T-helper 22 cell (primary cell): Measurements from ENCODE around the gene ACO2.

Source experiments
- DNase-seq: peaks from one replicate; pipeline ENCODE4 v3.0.0-alpha.2; 2020; ENCODE audit warnings: low read depth

ACO2 gene

DNA sequence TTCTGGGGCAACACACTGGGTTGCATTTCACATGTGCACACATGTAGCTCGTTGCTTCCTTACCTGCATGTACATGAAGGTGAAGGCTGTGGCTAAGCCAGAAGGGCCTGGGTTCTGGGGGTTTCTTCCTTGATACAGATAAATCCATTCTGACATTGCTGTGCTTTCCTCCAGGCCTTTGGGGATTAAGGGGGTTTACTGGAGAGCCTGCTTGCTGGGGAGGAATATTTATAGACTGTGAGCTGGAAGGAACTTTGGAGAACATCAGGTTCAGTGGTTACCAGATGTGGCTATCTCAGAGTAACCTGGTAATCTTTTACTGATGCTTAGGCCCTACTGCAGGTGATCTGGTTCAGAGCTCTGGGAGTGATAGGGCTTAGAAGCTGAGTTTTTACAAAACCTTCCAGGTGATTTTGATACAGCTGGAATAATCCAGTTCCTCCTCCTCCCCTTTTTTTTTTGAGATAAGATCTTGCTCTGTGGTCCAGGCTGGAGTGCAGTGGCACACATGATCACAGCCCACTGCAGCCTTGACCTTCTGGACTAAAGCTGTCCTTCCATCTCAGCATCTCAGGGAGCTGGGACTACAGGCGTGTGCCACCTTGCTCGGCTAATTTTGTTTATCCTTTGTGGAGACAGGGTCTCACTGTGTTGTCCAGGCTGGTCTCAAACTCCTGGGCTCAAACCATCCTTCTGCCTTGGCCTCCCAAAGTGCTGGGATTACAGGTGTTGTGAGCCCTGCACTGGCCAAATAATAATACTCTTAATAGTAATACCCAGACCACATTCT, 19.9 kb downstream of the ACO2 start:
- DNase-seq, result no peak

DNA sequence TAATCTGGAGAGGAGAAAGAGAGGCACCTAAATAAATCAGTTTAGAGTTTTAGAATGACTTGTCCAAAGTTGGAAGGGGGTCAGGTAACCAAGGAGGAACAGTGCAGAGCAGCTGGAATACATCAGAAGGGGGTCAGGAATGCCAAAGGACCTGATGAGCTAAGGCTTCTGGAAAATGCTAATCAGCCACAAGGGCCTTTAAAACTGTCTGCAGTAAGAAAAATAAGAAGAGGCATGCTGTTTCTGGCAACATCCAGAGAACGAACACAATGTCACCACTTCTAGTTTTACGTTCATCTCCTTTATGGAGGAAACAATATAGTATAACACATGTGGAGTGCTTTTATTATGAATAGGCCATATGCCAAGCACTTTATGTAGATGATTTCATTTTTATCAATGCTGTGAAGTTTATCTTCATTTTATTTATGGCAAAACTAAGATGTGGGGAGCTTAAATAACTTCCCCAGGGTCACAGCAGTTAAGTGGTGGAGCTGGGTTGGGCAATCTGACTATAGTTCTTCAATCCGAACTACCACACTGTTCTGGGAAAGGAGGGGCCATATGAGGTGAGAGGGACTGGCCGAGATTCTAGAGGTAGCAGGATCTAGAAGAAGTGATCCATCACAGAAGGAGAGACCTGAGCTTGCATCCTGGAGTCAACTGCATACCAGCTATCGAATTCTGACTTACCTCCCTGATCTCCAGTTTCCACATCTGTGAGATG, 22.6 kb downstream of the ACO2 start:
- DNase-seq, result no peak

DNA sequence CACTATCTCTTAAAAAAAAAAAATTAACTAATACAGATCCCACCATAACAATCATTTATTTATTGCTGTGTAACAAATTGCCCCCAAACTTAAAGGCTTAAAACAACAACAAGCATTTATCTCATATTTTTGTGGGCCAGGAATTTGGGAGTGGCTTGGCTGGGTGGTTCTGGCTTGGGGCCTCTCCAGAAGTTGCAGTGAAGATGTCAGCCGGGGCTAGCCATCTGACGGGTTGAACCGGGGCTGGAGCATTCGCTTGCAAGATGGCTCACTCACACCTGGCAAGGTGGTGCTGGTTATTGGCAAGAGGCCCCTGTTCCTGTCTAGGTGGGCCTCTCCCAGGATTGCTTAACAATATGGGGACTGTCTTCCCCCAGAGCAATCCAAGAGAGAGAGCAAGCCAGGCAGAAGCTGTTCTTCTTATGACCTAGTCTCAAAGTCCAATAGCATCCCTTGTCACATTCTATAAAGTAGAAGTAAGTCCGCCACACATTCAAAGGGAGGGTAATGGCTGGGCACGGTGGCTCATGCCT, 29.5 kb downstream of the ACO2 start:
- no peak for DNase-seq

DNA sequence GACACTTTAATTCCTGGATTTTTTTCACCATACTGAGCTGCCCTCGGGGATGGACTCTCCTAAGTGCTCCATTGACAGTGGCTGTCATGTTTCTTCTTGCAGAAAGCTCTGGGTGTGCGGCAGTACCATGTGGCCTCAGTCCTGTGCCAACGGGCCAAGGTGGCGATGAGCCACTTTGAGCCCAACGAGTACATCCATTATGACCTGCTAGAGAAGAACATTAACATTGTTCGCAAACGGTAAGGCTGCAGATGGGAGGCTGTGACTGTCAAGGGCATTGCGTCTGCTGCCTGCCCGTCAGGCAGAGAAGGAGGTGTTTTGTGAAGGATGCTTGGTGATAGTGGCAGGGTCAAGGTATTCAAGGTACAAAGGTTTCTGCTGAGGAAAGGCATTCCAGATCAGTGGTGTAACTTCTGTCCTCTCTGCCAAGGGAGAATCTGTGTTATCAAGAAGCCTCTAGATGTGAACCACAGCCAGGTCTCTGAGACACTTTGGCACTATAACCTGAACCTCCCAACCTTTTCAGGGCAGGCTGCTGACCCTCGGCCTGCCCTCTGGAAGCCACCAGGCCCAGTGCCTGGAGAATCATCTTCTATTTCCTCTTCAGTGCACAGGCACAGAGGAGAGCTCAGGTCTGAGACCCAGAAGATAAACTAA, 30.8 kb downstream of the ACO2 start:
- no peak for DNase-seq

DNA sequence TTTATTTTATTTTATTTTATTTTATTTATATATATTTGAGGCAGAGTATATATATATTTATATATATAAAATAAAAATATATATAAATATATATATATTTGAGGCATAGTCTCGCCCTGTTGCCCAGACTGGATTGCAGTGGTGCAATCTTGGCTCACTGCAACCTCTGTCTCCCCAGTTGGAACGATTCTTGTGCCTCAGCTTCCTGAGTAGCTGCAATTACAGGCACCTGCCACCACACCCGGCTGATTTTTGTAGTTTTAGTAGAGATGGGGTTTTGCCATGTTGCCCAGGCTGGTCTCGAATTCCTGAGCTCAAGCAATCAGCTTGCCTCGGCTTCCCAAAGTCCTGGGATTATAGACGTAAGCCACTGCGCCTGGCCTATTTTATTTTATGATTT, 31.4 kb downstream of the ACO2 start:
- DNase-seq, result no peak

DNA sequence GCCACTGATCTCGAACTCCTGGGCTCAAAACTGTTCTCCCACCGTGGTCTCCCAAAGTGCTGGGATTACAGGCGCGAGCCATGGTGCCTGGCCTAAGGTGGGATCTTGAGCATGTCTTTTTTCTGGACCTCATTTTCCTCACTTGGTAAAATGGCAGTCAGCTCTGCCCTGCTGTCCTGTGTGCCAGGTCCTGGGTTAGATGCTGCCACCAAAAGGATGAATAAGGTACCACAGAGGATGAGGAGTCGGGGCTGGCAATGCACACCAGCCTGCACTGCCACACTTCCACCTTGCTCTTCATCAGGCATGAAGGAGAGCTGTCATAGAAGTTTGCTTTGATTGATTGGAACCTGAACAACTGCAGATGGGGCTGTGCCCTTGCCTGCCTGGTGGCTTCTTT, 32.3 kb downstream of the ACO2 start:
- no peak for DNase-seq

DNA sequence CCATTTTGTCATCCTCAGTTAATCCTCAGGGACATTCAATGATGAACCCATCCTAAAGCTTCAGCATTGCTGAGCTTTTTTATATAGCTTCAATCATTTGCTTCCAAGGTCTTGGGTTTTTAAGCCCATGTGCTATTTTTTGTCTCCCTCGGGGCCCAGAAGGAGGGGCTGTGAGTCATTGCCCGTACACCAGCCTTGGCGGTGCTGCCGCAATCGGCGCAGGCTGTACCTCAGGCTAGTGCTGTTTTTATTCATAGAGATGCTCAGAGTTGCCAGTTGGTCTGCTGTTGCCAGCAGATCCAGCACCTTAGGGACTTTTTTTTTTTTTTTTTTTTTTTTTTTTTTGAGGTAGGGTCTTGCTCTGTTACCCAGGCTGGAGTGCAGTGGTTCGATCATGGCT, 35.5 kb downstream of the ACO2 start:
- DNase-seq, result no peak

DNA sequence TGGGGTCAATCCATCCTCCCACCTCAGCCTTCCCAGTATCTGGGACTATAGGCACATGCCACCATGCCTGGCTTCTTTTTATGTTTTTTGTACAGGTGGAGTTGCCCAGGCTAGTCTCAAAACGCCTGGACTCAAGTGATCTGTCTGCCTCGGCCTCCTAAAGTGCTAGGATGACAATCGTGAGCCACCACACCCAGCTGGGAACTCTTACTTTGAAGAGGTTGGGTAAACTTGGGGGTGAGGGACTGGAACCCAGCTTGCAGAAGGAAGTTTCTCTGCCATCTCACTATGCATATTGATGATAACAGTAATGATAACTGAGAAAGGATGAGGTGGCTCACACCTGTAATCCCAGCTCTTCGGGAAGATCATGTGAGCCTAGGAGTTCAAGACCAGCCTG, 35.9 kb downstream of the ACO2 start:
- DNase-seq, result no peak

DNA sequence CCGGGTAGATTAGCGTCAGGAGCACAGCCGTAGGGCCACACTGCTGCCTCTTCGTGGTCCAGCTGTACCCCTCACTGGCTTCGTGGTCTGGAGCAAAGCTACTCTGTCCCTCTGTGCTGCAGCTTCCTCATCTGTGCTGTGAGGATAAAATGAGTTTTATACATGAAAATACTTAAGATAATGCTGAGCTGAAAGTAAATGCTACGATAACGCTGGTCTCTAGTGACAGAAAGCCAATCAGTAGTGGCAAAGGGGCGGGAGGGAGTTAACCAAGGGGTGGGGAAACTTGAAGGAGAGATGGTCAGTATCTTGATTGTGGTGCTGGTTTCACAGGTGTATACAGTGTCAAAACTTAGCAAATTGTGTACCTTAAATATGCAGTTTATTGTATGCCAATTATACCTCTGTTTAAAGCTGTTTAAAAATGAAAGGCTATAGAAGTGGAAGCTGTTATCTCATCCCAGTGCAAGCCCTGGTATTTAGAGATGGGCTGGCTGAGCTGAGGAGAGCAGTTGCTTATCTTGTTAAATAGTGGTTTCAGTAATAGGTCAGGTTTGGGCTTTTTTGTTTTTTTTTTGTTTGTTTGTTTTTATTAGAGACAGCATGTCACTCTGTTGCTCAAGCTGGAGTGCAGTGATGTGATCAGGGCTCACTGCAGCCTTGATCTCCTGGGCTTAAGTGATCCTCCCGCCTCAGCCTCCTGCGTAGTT, 36.7 kb downstream of the ACO2 start:
- no peak for DNase-seq

DNA sequence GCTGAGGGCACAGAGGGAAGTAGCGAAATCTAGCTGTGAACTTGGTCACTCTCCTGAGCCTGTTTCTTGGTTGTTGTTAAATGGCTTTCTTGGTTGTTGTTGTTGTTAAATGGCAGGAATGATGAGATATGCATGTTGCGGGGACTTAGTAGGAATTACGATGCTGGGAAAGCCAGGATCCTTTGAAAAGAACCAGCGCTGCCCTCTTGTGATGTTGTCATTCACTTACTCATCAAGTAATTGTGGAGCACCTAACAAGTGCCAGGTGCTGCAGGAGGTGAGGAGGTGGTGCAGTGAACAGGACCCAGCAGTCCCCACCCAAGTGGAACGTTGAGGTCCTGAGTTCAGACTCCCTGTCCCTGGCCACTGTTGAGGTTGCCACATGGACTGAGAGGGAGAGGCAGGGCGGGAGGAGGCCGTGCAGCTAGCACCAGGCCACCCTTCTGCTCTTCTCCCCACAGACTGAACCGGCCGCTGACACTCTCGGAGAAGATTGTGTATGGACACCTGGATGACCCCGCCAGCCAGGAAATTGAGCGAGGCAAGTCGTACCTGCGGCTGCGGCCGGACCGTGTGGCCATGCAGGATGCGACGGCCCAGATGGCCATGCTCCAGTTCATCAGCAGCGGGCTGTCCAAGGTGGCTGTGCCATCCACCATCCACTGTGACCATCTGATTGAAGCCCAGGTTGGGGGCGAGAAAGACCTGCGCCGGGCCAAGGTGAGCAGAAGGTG, 38.6 kb downstream of the ACO2 start:
- DNase-seq, result no peak

DNA sequence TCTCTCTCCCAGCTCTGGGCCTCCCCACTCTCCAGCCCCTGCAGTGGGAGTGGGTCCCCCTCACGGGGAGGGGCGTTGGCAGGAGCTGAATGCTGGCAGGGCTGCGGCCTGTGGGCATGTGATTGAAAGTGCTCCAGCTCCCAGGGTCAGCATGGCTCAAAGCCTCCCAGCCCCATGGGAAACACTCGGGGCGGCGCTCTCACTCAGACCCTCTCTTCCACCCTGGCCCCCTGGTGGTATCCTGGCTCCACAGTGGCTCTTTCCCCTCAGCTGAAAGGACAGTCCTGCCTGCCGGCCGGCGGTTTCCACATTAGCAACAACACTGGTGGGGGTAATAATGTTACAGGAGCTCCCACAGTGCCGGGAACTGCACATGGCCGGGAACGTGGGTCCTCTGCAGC, 39.9 kb downstream of the ACO2 start:
- DNase-seq, result no peak

DNA sequence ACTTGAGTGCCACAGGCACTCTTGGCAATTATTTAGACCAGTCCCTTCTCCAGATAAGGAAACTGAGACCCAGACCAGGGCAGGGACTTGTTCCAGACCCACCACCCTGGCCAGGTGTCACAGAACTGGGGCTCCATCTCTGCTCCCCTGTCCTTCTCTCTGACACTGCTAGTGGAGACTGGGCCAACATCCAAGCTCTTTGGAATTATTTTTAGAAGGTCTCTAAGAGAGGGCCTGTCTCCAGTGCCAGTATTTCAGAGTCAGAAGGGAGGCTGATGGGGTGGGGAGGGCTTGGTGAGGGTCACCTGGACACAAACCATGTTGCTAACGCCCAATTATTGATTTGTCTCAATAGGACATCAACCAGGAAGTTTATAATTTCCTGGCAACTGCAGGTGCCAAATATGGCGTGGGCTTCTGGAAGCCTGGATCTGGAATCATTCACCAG, 42.6 kb downstream of the ACO2 start:
- DNase-seq, result no peak

DNA sequence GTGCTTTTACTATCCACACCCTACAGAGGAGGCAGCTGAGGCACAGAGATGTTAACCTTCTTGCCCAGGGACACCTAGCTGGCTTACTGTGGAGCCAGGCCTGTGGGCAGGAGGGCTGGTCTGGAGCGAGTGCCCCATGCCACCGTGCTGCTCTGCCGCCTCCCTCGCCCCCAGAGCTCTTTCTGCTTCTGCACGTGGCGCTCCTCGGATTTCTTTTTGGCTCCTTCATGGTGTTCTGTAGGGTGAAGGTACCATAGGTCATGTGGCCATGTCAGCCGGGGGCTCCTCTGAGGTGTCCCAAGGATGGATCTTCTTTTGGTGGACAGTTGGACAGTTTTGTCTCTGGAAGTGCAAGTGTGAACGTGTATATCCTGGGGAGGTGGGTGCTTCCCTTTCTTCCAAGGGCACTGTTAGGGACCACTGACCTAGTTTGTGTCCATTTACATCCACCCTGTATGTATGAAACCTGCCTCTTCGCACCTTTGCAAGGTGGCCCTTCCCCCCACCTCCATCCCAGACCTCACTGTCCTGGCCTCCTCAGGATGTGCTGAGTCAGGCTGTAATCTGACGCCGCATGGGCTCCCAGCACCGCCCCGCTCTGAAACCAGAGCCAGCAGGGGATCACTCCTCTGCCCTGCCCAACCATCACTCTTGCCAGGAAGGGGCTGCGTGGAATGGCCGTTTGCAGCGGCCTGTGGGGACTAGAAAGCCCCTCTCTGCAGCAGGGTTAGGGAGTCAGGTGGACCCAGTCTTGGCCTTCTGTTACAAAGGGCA, 43.7 kb downstream of the ACO2 start:
- no peak for DNase-seq

DNA sequence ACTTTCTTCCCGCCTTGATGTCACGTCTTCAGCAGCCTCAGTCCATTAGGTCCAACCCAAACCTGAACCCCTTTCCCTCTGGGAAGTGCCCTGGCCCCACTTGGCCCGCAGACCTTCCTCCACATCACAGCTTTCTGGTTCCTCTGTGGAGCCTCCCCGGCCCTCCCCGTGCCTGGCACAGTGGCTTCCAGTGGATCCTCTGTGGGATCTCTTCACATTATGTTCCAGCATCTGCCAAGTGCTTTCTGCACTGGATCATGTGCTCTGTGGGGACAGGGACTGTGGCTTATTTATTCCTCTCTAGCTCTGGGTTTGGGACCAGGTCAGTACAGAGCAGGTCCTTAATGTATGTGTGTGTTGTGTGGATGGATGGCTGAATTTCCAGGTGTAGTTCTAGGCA, 44.5 kb downstream of the ACO2 start:
- DNase-seq, result no peak

DNA sequence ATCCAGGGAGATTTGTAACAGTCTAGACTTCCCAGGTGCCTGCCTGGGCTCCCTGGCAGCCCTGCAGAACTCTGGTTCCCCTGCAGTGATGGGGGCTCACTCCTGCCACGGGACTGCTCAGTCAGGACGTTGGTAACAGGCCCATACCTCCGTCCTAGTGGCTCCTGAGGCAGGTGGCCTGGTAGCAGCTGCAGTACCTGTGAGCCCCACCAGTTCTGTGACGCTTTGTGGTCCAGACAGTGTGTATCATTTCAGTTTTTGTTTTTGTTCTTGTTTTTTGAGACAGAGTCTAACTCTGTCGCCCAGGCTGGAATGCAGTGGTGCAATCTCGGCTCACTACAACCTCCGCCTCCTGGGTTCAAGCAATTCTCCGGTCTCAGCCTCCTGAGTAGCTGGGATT, 47.5 kb downstream of the ACO2 start:
- no peak for DNase-seq

DNA sequence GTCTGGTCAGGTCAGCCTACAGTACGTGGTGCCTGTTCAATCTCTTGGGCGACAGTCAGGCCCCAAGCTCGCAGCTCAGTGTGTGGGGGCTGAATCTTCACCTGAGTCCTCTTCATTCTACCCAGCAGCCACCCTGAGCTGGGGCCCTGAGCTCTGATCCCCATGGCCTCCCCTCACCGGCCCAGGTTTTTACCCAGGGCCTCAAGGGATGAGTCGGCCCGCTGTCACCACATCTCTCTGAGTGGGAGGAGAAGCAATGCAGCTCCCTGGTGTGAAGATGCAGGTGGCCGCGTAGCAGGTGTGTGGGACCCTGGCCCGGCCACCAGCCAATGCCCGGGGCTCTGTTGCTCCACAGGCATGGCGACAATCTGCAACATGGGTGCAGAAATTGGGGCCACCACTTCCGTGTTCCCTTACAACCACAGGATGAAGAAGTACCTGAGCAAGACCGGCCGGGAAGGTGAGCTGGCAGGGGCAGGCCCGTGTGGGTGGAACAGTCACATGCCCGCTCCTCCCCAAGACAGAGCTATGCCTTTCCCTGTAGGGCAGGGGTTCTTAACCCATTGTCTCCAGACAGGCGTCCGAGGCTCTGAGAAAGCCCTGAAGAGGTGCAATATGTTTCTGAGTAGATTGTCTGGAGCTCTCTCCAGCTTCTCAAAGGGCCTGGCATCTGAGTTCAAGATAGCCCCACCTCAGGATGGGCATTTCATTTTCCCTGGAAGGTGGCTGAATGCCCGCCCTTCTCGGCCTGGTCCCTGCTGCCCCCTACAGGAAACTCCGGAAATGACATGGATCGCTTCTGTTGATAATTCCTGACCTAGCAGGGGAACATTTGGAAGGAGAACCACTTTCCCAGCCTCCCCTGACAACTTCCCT, 48.5 kb downstream of the ACO2 start:
- no peak for DNase-seq

DNA sequence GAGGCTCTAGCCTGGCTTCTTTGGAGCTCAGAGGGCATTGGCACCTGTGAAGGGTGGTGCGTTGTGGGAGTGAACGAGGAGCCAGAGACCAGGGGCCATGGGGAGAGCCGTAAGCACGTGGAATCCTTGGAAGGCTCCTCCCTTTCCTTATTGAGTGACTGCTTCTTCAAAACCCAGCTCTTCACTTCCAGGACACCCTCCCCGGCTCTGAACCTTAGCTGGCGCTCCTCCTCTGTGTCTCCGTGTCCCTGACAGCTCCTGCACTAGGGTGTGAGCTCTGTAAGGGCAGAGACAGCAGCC, 49.1 kb downstream of the ACO2 start:
- DNase-seq, result no peak

DNA sequence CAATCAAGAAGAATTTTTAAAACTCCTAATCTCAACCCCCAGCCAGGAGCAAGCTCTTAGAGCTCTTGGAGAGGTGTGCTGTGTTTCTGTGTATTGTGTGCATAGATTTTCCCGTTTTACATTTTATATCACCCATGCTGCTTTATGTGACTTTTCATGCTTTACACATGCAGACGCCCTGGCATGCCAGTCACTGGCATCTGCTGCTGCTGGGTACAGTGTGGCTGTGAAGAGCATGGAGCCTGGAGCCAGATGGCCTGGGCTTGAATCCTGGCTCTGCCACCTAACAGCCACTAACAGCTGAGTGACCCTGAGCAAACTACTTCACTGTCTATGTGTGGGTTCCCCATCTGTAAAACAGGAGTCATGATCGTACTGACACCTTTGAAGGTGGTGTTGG, 52.2 kb downstream of the ACO2 start:
- DNase-seq, result no peak

DNA sequence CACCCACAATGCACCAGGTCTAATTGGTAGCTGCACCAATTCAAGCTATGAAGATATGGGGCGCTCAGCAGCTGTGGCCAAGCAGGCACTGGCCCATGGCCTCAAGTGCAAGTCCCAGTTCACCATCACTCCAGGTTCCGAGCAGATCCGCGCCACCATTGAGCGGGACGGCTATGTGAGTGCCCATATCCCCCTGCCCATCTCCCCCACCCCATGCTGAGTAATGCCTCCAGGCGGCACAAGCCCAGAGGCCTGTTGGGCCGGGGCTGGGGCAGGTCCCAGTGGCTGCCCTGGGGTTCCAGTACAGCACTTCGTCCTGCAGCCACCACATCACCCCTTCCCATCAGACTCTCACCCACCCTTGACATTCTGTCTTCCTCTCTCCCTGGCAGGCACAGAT, 53.9 kb downstream of the ACO2 start:
- DNase-seq, result no peak
